AG09319 (cell line): ENCODE data around the gene SP140L.

ENCODE experiments used
- DNase-seq: peaks from one replicate; pipeline ENCODE4 v3.0.0-alpha.2; 2010; ENCODE audit warnings: low read depth; ENCODE audit errors: extremely low read depth
- CTCF ChIP-seq: IDR thresholded peaks from 2 replicates; pipeline ENCODE4 v1.5.1; 2011; ENCODE audit warnings: low read depth, mild to moderate bottlenecking, inconsistent platforms, low read length, moderate library complexity

Gene SP140L

GRCh38 chr2:230410263-230410662, 83.3 kb downstream of the SP140L start:
- no peak for DNase-seq
- no peak for TF ChIP-seq CTCF

GRCh38 chr2:230410861-230411569, 84.0 kb downstream of the SP140L start:
- no peak for DNase-seq
- TF ChIP-seq CTCF: no peak

GRCh38 chr2:230411570-230412370, 84.8 kb downstream of the SP140L start:
- DNase-seq: no peak

GRCh38 chr2:230412371-230412711, 85.3 kb downstream of the SP140L start:
- TF ChIP-seq CTCF: no peak
- no peak for DNase-seq

More at GRCh38 chr2:230411570-230412370, 84.8 kb downstream of the SP140L start:
- TF ChIP-seq CTCF: no peak

GRCh38 chr2:230412846-230413245, 85.9 kb downstream of the SP140L start:
- no peak for DNase-seq
- TF ChIP-seq CTCF: no peak

- TF ChIP-seq CTCF: no peak
- DNase-seq: no peak
Observed at GRCh38 chr2:230413479-230413878, 86.5 kb downstream of the SP140L start.

- no peak for DNase-seq
- TF ChIP-seq CTCF: no peak
Observed at GRCh38 chr2:230414302-230414701, 87.3 kb downstream of the SP140L start.
